ENCODE results near the gene SLC30A2.

SLC30A2 gene

DNA sequence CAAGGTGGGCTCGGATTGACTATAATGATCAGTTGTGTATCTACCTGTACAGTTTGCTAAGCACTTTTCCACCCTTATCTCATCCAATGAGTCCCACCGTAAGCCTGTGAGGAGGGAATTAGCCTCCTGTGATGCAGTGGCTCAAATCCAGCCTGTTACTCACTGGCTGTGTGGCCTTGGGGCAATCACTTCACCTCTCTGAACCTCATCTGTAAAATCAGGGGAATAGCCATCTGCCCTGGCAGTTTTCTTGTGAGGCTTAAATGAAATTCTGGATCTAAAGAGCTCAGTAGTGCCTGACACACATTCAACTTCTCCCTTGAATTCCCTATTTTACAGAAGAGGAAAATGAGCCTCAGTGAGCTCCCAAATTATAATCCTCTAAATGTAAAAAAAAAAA, 31.7 kb downstream of the SLC30A2 start:
- H3K4me3 ChIP-seq (ENCODE audit: low read depth in 1 of 2, low read length in 1 of 2) = no peak overlapping the region
- no peaks in the 10 kb centered on the region for H3K9me3 ChIP-seq
- H3K27ac ChIP-seq = no peak overlapping the region
- no peaks in the 10 kb centered on the region for H3K36me3 ChIP-seq
- H3K4me1 ChIP-seq (ENCODE audit: control insufficient read depth in 1 of 2, insufficient read depth in 1 of 2, low read depth in 1 of 2, low read length in 1 of 2) = peaks cover 35 to 36% of the 10 kb centered on the region in 2 experiments
- no peaks in the 10 kb centered on the region for H3K27me3 ChIP-seq
- TF ChIP-seq, protein P1, sequence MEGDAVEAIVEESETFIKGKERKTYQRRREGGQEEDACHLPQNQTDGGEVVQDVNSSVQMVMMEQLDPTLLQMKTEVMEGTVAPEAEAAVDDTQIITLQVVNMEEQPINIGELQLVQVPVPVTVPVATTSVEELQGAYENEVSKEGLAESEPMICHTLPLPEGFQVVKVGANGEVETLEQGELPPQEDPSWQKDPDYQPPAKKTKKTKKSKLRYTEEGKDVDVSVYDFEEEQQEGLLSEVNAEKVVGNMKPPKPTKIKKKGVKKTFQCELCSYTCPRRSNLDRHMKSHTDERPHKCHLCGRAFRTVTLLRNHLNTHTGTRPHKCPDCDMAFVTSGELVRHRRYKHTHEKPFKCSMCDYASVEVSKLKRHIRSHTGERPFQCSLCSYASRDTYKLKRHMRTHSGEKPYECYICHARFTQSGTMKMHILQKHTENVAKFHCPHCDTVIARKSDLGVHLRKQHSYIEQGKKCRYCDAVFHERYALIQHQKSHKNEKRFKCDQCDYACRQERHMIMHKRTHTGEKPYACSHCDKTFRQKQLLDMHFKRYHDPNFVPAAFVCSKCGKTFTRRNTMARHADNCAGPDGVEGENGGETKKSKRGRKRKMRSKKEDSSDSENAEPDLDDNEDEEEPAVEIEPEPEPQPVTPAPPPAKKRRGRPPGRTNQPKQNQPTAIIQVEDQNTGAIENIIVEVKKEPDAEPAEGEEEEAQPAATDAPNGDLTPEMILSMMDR (IDR thresholded peaks at IDR 0.05) = no peak

- peaks cover 35 to 36% of the 10 kb centered on the region in 2 experiments for H3K4me1 ChIP-seq (ENCODE audit: control insufficient read depth in 1 of 2, insufficient read depth in 1 of 2, low read depth in 1 of 2, low read length in 1 of 2)
- H3K27ac ChIP-seq = no peak overlapping the region
- no peak overlapping the region for H3K4me3 ChIP-seq (ENCODE audit: low read depth in 1 of 2, low read length in 1 of 2)
- no peaks in the 10 kb centered on the region for H3K9me3 ChIP-seq
- TF ChIP-seq, protein P1 (IDR thresholded peaks at IDR 0.05) = no peak
- no peaks in the 10 kb centered on the region for H3K27me3 ChIP-seq
- no peaks in the 10 kb centered on the region for H3K36me3 ChIP-seq
Observed at GRCh38 chr1:26012864-26013263, 33.1 kb downstream of the SLC30A2 start.

DNA sequence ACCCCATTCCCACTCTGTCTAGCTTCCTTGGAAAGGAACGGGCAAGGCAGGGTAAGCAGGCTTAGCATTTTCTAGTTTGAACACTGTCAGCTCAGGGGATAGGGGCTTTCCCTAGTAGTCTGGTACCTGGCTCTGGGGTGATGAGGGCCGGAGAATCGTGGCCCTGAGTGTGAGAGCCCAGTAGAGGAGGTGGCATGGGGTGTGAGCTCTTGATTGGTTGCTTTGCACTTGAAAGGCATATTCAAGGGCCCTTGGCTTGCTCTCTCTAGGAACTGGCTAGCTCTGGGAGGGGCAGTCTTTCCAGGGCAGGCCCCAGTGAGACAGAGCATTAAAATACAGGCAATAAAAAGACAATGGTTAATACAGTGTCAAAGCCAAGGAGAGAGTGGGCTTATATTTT, 35.1 kb downstream of the SLC30A2 start:
- TF ChIP-seq, protein P1 (IDR thresholded peaks at IDR 0.05) = no peak

GRCh38 chr1:26009796-26010447, 36.0 kb downstream of the SLC30A2 start:
- H3K27me3 ChIP-seq = no peaks in the 10 kb centered on the region
- no peaks in the 10 kb centered on the region for H3K36me3 ChIP-seq
- H3K4me3 ChIP-seq (ENCODE audit: low read depth in 1 of 2, low read length in 1 of 2) = no peak overlapping the region
- H3K4me1 ChIP-seq (ENCODE audit: control insufficient read depth in 1 of 2, insufficient read depth in 1 of 2, low read depth in 1 of 2, low read length in 1 of 2) = peaks cover 10 to 11% of the 10 kb centered on the region in 2 experiments
- TF ChIP-seq, protein P1 (IDR thresholded peaks at IDR 0.05) = no peak
- H3K27ac ChIP-seq = no peak overlapping the region
- no peaks in the 10 kb centered on the region for H3K9me3 ChIP-seq

More for the DNA sequence above, 35.1 kb downstream of the SLC30A2 start:
- H3K9me3 ChIP-seq = no peaks in the 10 kb centered on the region
- H3K27ac ChIP-seq = no peak overlapping the region
- peaks cover 19 to 20% of the 10 kb centered on the region in 2 experiments for H3K4me1 ChIP-seq (ENCODE audit: control insufficient read depth in 1 of 2, insufficient read depth in 1 of 2, low read depth in 1 of 2, low read length in 1 of 2)
- H3K36me3 ChIP-seq = no peaks in the 10 kb centered on the region
- no peak overlapping the region for H3K4me3 ChIP-seq (ENCODE audit: low read depth in 1 of 2, low read length in 1 of 2)
- H3K27me3 ChIP-seq = no peaks in the 10 kb centered on the region

GRCh38 chr1:26006710-26007109, 39.2 kb downstream of the SLC30A2 start:
- H3K27ac ChIP-seq = no peak overlapping the region
- peaks cover 11 to 14% of the 10 kb centered on the region in 2 experiments for H3K4me1 ChIP-seq (ENCODE audit: control insufficient read depth in 1 of 2, insufficient read depth in 1 of 2, low read depth in 1 of 2, low read length in 1 of 2)
- no peaks in the 10 kb centered on the region for H3K9me3 ChIP-seq
- no peak overlapping the region for H3K4me3 ChIP-seq (ENCODE audit: low read depth in 1 of 2, low read length in 1 of 2)
- H3K36me3 ChIP-seq = no peaks in the 10 kb centered on the region
- TF ChIP-seq, protein P1 (IDR thresholded peaks at IDR 0.05) = no peak
- H3K27me3 ChIP-seq = no peaks in the 10 kb centered on the region

Data from neutrophil (primary cell).